GM12873 (cell line): ENCODE data around the gene SLC22A8.

Source experiments
- CTCF ChIP-seq: IDR thresholded peaks from 2 replicates; pipeline ENCODE4 v1.5.1; 2012; ENCODE audit warnings: low read depth, mild to moderate bottlenecking, moderate library complexity, low read length, control low read depth; ENCODE audit not compliant: insufficient read depth; ENCODE audit errors: missing control alignments

The SLC22A8 gene

GRCh38 chr11:62954478-62954877 lies 61.2 kb downstream of the SLC22A8 start:
- TF ChIP-seq CTCF = no peak

- no peak for TF ChIP-seq CTCF
Measured at GRCh38 chr11:62953811-62954210, 61.8 kb downstream of the SLC22A8 start.

DNA sequence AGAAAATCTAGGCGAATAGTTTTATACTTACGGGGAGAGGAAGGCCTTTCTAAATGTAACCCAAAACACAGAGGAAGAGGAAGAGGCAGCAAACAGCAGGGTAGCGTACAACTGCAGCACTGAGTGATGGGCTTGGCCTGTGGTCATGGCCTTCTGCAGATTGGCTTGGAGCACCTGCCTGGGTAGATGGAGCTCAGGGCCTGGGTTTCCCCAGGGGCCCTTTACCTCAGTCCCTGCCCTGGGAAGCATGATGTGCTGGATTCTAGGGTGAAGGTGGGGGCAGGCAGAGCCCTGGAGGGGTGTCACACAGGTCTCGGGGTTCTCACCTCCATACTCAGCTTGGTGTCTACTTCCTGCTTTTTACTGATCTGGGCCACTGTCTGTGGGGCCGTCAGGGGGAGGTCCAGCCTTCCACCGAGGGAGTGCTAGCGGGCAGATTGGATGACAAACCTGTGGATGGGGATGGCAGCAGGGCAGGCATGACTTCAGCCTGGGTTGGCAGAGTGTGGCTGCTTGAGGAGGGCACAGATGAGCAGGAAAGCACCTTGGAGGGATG lies 66.8 kb downstream of the SLC22A8 start:
- TF ChIP-seq CTCF = no peak
